Measurements from ENCODE around the gene CDHR5.
"Not testable (repeated sequence)": the region's sequence is repeated elsewhere in the genome, so short reads cannot be mapped to it uniquely, and the experiment has no call there.

- TF ChIP-seq CTCF, POLR2A (IDR thresholded peaks at IDR 0.05): not testable (repeated sequence)
Measured at GRCh38 chr11:653136-653535, 28.4 kb upstream of the CDHR5 start.
